H54 (cell line): Measurements from ENCODE around the gene CAMKV.
"Not testable (repeated sequence)": the region's sequence is repeated elsewhere in the genome, so short reads cannot be mapped to it uniquely, and the experiment has no call there.

Experiments used
- DNase-seq: peaks from one replicate; pipeline ENCODE4 v3.0.0; 2011; ENCODE audit warnings: low spot score, mixed read lengths; ENCODE audit not compliant: insufficient read length
- FAIRE-seq: peaks from 3 replicates; lab custom pipeline; 2011; peaks lifted over from hg19 to GRCh38; lab: Jason Lieb, UNC
- POLR2A ChIP-seq: IDR thresholded peaks from 2 replicates; pipeline ENCODE4 v1.6.1; 2011; ENCODE audit warnings: low read depth, mild to moderate bottlenecking, low read length

Gene CAMKV, protein sequence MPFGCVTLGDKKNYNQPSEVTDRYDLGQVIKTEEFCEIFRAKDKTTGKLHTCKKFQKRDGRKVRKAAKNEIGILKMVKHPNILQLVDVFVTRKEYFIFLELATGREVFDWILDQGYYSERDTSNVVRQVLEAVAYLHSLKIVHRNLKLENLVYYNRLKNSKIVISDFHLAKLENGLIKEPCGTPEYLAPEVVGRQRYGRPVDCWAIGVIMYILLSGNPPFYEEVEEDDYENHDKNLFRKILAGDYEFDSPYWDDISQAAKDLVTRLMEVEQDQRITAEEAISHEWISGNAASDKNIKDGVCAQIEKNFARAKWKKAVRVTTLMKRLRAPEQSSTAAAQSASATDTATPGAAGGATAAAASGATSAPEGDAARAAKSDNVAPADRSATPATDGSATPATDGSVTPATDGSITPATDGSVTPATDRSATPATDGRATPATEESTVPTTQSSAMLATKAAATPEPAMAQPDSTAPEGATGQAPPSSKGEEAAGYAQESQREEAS

DNA sequence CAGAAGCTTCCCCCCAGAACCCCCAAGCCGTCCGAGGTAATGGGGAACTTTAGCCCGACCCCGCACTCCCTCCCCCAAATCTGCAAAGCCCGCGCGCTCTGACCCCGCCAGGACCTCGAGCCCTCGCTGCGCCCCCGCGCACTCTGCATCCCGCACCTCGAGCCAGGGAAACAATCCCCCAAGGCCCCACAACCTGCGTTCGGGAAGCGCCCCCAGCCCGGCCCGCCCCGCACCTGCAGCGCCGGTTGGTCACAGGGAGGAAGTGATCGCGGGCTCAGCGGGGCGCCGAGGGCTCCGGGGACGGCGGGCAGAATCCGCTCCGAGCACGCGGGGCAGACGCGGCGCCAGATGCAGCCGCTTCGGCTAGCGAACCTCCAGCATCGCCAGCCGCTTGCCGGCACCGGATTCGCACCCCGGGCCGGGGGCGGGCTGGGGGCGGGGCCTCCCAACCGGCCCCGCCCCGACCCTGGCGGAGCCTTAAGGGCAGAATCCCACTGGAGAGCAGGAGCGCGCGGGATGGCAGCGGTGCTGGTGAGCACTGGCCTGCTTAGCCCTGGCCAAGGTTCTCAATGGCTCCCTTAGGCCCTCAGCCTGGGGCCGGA is at the start of gene CAMKV:
TSS of gene CAMKV (minus strand) at position 382 of the 602 bp plus-strand sequence. CDS start 7,518 bp downstream, outside the sequence.
- DNase-seq (no peak), FAIRE-seq (no peak)
- no peak for TF ChIP-seq POLR2A

DNA sequence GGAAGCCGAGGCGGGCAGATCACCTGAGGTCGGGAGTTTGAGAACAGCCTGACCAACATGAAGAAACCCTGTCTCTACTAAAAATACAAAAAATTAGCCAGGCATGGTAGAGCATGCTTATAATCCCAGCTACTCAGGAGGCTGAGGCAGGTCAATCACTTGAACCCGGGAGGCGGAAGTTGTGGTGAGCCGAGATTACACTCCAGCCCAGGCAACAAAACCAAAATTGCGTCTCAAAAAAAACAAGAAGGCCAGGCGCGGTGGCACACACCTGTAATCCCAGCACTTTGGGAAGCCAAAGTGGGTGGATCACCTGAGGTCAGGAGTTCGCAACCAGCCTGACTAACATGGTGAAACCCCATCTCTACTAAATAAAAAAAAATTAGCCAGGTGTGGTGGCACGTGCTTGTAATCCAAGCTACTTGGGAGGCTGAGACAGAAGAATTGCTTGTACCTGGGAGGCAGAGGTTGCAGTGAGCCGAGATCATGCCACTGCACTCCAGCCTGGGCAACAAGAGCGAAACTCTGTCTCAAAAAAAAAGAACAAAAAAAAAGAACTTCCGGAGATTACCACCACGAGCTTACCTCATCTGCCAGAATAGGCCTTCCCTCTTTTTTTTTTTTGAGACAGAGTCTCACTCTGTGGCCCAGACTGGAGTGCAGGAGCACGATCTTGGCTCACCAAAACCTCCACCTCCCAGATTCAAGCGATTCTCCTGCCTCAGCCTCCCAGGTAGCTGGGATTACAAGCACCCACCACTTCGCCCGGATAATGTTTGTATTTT is 48.3 kb upstream of the CAMKV start:
- not testable (repeated sequence) for DNase-seq, FAIRE-seq

DNA sequence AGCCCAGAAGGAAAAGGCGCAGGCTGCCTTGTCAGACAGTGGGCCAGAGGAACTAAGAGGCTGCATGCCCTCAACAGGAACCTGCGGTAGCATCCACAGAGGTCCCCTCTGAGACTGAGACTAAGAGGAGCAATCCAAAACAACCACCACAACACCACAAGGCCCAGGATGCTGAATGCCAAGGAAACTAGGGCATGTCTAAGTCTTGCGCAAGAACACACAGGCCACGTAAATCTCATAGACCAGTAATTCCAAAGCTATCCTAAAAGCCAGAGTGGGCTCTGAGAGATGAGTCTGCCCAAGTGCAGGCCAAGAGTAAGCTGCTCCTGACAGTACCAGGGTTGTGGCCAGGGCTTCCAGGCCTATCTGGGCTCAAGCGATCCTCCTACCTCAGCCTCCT is 47.0 kb upstream of the CAMKV start:
- no peak for TF ChIP-seq POLR2A
- DNase-seq: no peak
- FAIRE-seq: no peak

DNA sequence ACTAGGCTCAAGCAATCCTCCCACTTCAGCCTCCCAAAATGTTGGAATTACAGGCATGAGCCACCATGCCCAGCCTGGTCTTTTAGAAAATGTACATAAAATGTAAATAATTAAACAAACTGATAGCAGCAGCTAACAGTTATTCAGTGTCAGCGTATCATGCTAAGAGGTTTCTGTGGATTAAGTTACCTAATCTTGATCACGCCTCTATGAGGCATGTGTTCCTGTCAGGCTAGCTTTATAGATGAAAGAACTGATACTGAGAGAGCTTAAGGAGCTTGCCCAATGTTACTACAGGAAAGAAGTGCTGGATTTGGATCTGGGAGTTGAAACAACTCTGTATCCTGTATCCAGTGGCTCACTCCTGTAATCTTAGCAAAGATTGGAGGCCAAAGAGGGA is 45.2 kb upstream of the CAMKV start:
- no peak for TF ChIP-seq POLR2A
- no peak for FAIRE-seq
- DNase-seq: no peak

DNA sequence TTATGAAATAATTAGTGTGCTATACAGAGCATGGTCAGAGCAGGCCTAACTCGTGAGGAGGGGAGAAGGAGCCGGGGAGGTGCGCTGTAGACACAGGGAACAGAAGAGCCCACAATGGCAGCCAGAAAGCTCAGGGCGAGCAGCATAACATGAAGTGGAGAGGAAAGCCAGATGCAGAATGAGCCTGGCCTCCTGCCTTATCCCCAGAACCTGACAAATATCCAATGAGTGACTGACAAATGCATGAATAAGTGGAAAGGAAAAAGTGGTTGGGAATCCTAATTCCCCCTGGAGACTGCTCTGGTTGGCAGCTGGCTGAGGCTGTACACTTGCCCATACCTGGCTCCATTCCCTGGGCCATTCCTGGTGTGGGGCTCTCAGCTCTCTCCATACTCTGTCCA is 43.2 kb upstream of the CAMKV start:
- DNase-seq (no peak), FAIRE-seq (no peak)
- no peak for TF ChIP-seq POLR2A

DNA sequence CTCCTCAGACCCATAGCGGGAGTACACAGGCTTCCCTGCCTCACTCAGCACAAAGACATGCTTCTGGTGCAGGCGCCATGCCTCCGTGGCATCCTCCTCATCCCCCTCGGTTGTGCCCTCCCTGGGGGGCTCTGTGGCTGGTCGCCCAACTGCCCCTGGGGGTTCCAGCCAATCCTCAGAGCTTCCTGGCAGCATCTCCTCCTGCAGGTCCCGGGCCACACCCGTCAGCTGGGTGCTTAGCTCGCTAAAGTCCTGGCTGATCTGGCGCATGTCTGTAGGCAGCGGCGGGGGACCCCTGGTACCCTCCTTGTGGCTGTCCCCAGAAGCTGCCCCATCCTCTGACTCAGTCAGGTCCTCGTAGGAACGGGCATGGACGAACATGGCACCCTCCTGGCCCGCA is 41.9 kb upstream of the CAMKV start:
- no peak for DNase-seq
- FAIRE-seq: no peak
- no peak for TF ChIP-seq POLR2A

DNA sequence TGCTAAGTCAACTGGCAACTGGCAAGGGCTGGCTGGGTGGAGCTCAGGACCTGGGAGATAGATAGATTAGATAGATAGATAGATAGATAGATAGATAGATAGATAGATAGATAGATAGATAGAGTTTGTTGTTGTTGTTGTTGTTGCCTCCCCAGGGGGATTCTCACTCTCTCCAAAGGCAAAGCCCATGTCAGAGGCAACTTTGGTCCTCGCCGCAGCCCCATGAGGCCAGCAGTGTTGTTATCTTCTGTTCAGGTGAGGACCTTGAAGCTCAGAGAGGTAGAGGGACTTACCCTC is 41.4 kb upstream of the CAMKV start:
- DNase-seq (no peak), FAIRE-seq (no peak)
- no peak for TF ChIP-seq POLR2A

DNA sequence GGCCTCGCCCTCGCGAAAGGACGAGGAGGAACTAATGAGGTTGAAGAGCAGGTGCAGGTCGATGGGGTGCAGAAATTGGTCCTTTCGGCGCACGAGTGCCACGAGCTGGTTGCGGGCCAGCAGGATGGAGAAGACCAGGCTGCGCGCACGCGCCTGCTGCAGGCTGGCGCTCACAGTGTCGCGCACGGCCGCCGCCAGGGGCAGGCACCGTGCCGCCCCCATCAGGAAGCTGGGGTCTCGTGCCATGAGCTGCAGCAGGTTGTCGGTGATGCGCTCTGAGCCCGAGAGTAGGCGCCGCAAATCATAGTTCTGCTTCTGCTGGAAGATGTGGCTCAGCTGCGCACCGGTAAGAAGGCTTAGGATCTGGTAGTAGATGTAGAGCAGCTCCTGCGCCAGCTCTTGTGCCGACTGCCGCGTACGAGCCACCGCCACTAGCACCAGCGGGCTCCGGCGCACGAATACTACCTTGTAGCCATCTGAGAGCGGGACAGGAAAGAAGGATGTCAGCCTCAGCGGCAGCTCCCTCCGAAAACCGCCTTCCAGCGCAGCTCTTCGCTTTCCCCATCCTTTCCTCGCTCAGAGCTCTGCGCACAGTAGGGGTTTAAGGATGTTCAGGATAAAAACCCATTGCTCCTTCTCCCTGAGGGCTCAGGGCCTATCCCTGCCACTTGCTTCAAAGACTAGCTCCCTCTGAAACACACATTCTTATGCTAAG is 40.9 kb upstream of the CAMKV start:
- no peak for TF ChIP-seq POLR2A
- FAIRE-seq: no peak
- no peak for DNase-seq

DNA sequence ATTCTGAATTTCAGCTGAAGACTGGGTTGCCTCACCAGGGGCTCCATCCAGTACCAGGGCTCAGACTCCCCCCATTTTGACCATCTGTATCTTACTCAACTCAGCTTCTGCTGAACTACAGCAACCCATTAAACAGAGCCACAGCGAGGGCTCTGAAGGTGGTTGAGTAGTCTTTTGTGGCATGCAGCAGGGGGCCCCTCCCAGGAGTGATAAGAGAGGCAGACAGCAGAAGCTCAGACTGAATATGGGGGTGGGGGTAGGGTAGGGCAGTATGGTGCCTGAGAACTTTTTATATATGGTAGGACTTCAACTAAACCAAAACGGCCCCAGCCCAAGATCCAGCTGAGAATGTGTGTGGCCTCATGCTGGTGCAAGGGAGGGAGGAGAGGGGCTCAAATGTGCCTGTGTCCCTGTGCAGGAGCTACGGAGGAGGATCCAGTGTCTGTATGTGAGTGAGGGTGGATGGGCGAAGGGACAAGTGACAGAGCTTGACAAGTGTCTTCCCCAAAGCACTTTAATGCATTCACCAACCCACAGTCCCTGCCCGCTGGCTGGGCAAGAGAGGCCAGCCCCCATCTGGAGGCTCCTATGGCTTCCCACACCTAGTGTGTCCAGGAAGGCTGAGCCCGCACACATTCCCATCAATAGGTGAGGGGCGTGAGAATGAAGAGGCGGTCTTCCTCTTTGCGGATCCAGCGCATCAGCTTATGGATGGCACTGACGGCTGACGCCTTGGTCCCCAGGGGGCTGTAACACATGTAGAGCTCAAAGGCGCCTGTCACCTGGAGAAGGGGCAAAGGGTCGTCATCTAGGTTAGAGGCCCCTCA is 38.9 kb upstream of the CAMKV start:
- TF ChIP-seq POLR2A: no peak
- DNase-seq (no peak), FAIRE-seq (no peak)

DNA sequence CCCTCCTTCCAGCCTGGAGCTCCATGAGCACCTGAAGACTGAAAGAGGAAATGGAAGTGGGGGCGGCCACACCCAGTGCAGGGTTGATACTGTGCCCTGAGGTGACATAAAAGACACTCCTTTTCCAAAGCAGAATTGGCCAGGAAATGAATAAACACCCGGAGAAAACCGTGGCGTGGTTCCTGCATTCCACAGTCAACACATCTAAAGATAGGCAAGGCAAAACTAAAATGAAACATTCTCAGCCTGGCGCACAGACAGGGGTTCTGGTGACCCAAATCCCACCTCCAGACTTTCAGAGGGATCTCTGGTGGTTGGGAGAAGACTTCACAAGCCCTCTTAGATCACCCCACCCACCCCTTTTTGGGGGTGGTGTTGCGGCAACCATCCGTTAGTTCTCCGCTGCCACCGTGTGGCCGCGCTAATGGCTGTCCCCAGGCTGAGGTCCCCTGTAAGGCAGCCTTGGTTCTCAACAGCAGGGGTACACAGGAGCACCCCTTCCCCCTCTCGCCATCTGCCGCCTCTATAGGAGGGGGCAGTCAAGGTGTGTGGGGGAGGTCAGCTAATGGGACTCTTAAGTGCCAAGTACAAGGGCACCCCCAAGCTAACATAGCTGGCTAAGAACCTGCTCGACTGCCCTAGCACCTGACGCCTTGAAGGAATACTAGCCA is 36.5 kb upstream of the CAMKV start:
- no peak for TF ChIP-seq POLR2A
- FAIRE-seq (peak; percentile 6), DNase-seq (peak; percentile 96)

DNA sequence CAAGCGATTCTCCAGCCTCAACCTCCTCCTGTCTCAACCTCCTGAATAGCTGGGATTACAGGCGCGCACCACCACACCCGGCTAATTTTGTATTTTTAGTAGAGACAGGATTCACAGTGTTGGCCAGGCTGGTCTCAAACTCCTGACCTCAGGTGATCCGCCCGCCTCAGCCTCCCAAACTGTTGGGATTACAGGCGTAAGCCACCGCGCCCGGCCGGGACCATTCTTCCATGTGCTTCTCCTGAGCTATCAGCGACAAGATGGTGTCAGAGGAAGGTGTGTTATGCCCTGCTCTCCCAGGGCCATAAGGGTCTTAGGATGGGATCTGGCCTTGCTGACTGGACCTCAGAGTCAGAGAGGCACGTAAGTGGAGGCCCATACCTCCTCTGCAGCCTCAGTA is 34.7 kb upstream of the CAMKV start:
- DNase-seq: not testable (repeated sequence)

DNA sequence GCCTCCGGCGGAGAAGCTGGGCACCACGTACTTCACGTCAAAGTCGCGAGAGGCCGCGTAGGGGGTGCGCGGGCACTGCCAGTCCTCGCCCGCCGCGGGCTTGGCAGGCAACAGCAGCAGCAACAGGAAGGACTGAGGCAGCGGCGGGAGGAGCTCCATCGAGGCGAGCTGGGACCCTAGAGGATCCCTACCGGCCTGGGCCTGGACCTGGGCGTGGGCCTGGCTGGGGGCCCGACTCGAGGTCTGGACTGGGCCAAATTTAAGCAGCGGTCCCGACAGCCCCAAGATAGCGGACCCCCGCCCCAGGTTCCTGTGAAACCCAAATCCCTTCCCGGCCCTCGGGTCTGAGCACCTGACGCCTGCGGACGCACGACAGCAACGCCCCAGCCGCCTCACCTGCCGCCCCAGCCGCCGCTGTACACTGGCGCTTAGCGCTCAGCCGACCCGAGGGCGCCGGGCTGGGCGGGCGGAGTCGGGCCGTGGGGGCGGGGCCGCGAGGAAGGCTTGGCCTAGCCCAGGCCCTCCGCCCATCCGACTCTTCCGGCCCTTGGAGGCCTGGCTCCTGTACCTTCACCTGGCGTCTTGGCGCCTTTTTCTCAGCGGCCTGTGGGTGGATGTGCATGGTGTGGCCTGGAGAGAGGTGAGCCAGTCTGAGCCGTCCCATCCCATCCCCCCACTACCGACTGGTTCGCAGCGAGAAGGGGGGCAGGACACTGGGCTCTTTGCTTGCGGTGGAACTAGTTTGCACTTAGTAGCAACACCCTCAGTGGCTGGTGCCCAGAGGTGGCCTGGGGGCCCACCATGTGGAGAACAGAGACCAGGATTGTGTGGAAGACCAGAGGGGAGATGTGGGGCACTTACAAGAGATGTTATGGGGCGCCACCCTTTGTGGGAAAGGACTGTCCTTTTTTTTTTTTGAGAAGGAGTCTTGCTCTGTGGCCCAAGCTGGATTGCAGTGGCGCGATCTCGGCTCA is 34.0 kb upstream of the CAMKV start, which contains the start of gene MST1R:
TSS of gene MST1R (minus strand) at position 423 of the 974 bp plus-strand sequence. CDS start at position 159, 264 bp downstream.
- DNase-seq: no peak
- TF ChIP-seq POLR2A: no peak
- no peak for FAIRE-seq

More for the DNA sequence above, 34.7 kb upstream of the CAMKV start:
- FAIRE-seq: not testable (repeated sequence)
